ENCODE data around the gene MRPS15.

DNA sequence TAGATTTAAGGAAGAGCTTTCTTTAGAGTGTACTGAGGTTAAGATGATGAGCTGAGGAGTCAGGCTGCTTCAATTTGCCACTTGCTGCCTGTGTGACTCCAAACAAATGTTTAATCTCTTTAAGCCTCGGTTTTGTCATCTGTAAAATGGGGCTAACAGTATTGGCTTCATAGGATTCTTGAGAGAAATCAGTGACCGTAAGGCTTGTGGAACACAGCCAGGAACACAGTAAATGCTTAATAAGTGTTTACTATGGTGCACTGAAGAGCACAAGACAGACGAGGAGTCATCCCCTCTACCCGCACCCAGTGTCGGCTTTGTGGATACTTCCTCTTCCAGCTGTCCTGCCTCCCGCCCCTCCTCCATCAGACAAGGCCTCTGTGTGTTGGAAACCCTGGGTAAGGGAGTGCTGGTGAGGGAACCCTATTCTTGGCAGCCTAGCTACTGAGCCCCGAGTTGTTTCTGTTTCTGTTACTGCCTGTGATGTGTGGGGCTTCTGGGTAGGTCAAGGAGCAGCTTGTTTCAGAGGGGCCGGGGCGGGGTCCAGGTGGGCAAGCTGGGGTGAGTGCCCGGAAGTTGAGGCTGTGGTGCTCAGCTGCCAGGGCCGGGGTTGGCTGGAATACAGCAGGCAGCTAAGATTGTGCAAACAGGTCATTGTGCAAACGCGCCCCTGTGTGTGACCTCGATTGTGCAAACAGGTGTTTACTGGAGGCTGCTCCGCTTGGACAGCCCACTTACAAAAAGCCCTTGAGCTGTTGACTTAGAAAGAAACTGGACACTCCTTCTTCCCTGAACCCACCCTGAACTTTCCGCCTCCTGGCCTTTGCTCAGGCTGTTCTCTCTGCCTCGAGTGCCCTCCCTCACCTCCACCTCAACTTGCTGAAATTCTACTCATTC lies 22.5 kb upstream of the MRPS15 start:
- TF ChIP-seq, protein P1, sequence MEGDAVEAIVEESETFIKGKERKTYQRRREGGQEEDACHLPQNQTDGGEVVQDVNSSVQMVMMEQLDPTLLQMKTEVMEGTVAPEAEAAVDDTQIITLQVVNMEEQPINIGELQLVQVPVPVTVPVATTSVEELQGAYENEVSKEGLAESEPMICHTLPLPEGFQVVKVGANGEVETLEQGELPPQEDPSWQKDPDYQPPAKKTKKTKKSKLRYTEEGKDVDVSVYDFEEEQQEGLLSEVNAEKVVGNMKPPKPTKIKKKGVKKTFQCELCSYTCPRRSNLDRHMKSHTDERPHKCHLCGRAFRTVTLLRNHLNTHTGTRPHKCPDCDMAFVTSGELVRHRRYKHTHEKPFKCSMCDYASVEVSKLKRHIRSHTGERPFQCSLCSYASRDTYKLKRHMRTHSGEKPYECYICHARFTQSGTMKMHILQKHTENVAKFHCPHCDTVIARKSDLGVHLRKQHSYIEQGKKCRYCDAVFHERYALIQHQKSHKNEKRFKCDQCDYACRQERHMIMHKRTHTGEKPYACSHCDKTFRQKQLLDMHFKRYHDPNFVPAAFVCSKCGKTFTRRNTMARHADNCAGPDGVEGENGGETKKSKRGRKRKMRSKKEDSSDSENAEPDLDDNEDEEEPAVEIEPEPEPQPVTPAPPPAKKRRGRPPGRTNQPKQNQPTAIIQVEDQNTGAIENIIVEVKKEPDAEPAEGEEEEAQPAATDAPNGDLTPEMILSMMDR (IDR thresholded peaks at IDR 0.05; ENCODE audit: low read depth, low read length, poor library complexity, severe bottlenecking): no peak
- TF ChIP-seq EZH2phosphoT487 (IDR thresholded peaks at IDR 0.05; ENCODE audit: borderline replicate concordance, low read length): no peak
